Activated naive CD4-positive, alpha-beta T cell treated with anti-CD3 and anti-CD28 coated beads, Interleukin-2, amount 10 ng/mL, durations not matched to agents 7 days and 5 days (primary cell): ENCODE measurements around the gene TEX101.

Experiments used
- CTCF ChIA-PET: fragments of 350-600 bp; sonication (Branson Sonifier 250); formaldehyde crosslinking; loops from one replicate; lab custom pipeline; 2021; ENCODE audit warnings: antibody characterized with exemption; lab: Charles Lee
- DNase-seq: peaks from one replicate; pipeline ENCODE4 v3.0.0-alpha.2; 2020
- H3K27ac Mint-ChIP-seq: one replicate; pipeline ENCODE4 v1.8.0; 2021; ENCODE audit warnings: mild to moderate bottlenecking, moderate library complexity, mixed read lengths
- H3K27me3 Mint-ChIP-seq: one replicate; pipeline ENCODE4 v1.8.0; 2021; ENCODE audit warnings: mild to moderate bottlenecking, mixed read lengths
- H3K36me3 Mint-ChIP-seq: one replicate; pipeline ENCODE4 v1.8.0; 2021; ENCODE audit warnings: mixed read lengths
- H3K4me1 Mint-ChIP-seq: one replicate; pipeline ENCODE4 v1.8.0; 2021; ENCODE audit warnings: mixed read lengths
- H3K4me3 Mint-ChIP-seq: one replicate; pipeline ENCODE4 v1.8.0; 2021; ENCODE audit warnings: mild to moderate bottlenecking, moderate library complexity, mixed read lengths
- H3K9me3 Mint-ChIP-seq: one replicate; pipeline ENCODE4 v1.8.0; 2021; ENCODE audit warnings: mixed read lengths

TEX101 gene

GRCh38 chr19:43463381-43464133 is 48.9 kb downstream of the TEX101 start:
- peaks cover 42% of the 10 kb centered on the region for H3K4me1 Mint-ChIP-seq
- no peaks in the 10 kb centered on the region for H3K9me3 Mint-ChIP-seq
- CTCF ChIA-PET = interaction anchor here (0.6 to 7.9 kb wide), 13 partner anchors 10 to 131 kb away, joined by 3 to 58 read pairs (median 4); partner anchors contain the start of genes PHLDB3 and ZNF575
- peaks cover 19% of the 10 kb centered on the region for H3K27me3 Mint-ChIP-seq
- peak overlapping the region; percentile 98 for H3K27ac Mint-ChIP-seq
- peak overlapping the region; percentile 79 for H3K4me3 Mint-ChIP-seq
- H3K36me3 Mint-ChIP-seq = no peaks in the 10 kb centered on the region
- DNase-seq = peak; percentile 100

GRCh38 chr19:43464134-43464775 is 49.6 kb downstream of the TEX101 start:
- H3K27me3 Mint-ChIP-seq = peaks cover 19% of the 10 kb centered on the region
- peak overlapping the region; percentile 79 for H3K4me3 Mint-ChIP-seq
- CTCF ChIA-PET = interaction anchor here (0.7 to 7.9 kb wide), 9 partner anchors 9 to 130 kb away, joined by 3 to 58 read pairs (median 5); partner anchors contain the start of gene ZNF575
- H3K9me3 Mint-ChIP-seq = no peaks in the 10 kb centered on the region
- peaks cover 49% of the 10 kb centered on the region for H3K4me1 Mint-ChIP-seq
- H3K36me3 Mint-ChIP-seq = no peaks in the 10 kb centered on the region
- no peak for DNase-seq
- H3K27ac Mint-ChIP-seq = peak overlapping the region; percentile 98

DNA sequence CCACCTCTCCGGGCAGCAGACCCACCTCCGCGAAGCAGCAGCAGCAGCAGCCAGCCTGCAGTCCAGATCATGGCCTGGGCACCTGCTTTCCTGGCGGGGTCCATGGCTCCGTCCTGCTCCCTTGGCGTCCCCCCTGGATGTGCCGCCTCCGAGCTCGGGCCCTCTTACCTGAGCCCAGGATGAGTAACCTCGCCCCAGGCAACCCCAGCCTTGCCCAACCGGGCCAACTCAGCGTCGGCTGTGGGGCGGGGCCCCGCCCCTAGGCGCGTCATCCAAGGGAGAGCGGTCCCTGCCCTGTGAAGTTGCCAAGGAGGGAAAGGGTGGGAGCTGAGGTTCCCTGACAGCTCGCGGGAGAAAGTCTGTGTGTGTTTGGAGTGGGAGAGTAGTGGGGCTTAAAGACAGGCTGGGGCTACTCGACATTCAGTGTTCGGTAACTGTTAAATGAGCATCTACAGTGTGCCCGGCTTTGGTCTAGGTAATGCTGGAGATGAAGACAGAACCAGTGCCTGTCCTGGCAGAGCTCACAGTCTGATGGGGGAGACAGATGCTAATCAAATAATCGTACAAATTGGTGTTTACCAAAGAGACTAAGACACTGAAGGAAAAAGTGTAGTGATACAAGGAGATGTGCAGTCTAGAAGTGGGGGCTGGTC is 50.9 kb downstream of the TEX101 start, which contains the start of gene LYPD3:
Gene LYPD3 (minus strand): TSS at position 141 of the 653 bp plus-strand sequence. CDS start 37 bp downstream, at position 104.
- Mint-ChIP-seq H3K27me3 (peaks cover 12% of the 10 kb centered on the region), H3K27ac (peak within 1 kb of the TSS; percentile 98), H3K9me3 (no peaks in the 10 kb centered on the region), H3K4me3 (peak within 1 kb of the TSS; percentile 79), H3K36me3 (no peaks in the 10 kb centered on the region), H3K4me1 (peaks cover 62% of the 10 kb centered on the region)
- CTCF ChIA-PET = no interaction called here
- no peak for DNase-seq

GRCh38 chr19:43466793-43467192 is 52.1 kb downstream of the TEX101 start:
- Mint-ChIP-seq H3K9me3 (no peaks in the 10 kb centered on the region), H3K4me1 (peaks cover 67% of the 10 kb centered on the region), H3K27ac (no peak overlapping the region), H3K36me3 (no peaks in the 10 kb centered on the region), H3K4me3 (no peak overlapping the region), H3K27me3 (peaks cover 3% of the 10 kb centered on the region)
- DNase-seq = no peak
- CTCF ChIA-PET = interaction anchor here (0.9 kb wide), 1 partner anchor 53 kb away, joined by 3 read pairs; no protein-coding TSS in a partner anchor

GRCh38 chr19:43467276-43467675 is 52.6 kb downstream of the TEX101 start:
- no peaks in the 10 kb centered on the region for H3K9me3 Mint-ChIP-seq
- CTCF ChIA-PET = interaction anchor here (0.9 kb wide), 1 partner anchor 52 kb away, joined by 3 read pairs; no protein-coding TSS in a partner anchor
- H3K36me3 Mint-ChIP-seq = no peaks in the 10 kb centered on the region
- H3K27me3 Mint-ChIP-seq = peaks cover 3% of the 10 kb centered on the region
- peak overlapping the region; percentile 12 for H3K27ac Mint-ChIP-seq
- no peak overlapping the region for H3K4me3 Mint-ChIP-seq
- no peak for DNase-seq
- peaks cover 66% of the 10 kb centered on the region for H3K4me1 Mint-ChIP-seq

DNA sequence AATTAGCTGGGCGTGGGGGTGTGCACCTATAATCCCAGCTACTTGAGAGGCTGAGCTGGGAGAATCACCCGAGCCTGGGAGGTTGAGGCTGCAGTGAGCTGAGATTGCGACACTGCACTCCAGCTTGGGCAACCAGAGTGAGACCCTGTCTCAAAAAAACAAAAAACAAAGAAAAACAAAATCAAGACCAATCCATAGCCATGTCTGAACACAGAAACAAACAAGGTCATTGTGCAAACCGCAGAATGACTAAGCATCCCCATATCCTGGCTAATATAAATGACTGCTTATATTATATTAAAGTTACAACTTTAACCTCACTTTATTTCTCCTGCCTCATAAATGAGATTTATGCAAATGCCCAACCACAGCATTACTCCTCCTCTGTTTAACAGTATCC is 53.0 kb downstream of the TEX101 start:
- Mint-ChIP-seq H3K27me3 (peaks cover 3% of the 10 kb centered on the region), H3K9me3 (no peaks in the 10 kb centered on the region), H3K36me3 (no peaks in the 10 kb centered on the region), H3K4me3 (no peak overlapping the region), H3K27ac (peak overlapping the region; percentile 66), H3K4me1 (peaks cover 66% of the 10 kb centered on the region)
- DNase-seq = no peak
- CTCF ChIA-PET = interaction anchor here (0.9 kb wide), 1 partner anchor 52 kb away, joined by 3 read pairs; no protein-coding TSS in a partner anchor
